Measurements from ENCODE around the gene TMEM184A.

TMEM184A gene

GRCh38 chr7:1509226-1509625 lies 46.8 kb downstream of the TMEM184A start:
- DNase-seq (ENCODE audit: low read depth, low spot score): no peak

GRCh38 chr7:1508277-1508758 lies 47.7 kb downstream of the TMEM184A start:
- H3K27ac ChIP-seq: no peak overlapping the region
- DNase-seq (ENCODE audit: low read depth, low spot score): no peak

More at GRCh38 chr7:1509226-1509625, 46.8 kb downstream of the TMEM184A start:
- no peak overlapping the region for H3K27ac ChIP-seq

- H3K27ac ChIP-seq: no peak overlapping the region
- DNase-seq (ENCODE audit: low read depth, low spot score): no peak
These were observed 50.1 kb downstream of the TMEM184A start for GRCh38 chr7:1505731-1506550.

- H3K27ac ChIP-seq: peak within 1 kb of the TSS; percentile 50
- peak; percentile 54 for DNase-seq (ENCODE audit: low read depth, low spot score)
These were observed 51.9 kb downstream of the TMEM184A start, which contains the start of gene INTS1 for GRCh38 chr7:1503816-1504775. TSS of gene INTS1 (minus strand) at chr7:1504389. CDS start at chr7:1503960, 429 bp downstream.

- no peak for DNase-seq (ENCODE audit: low read depth, low spot score)
- H3K27ac ChIP-seq: no peak overlapping the region
These were observed 52.6 kb downstream of the TMEM184A start for GRCh38 chr7:1503390-1503789.

- H3K27ac ChIP-seq: no peak overlapping the region
- no peak for DNase-seq (ENCODE audit: low read depth, low spot score)
These were observed 53.2 kb downstream of the TMEM184A start for GRCh38 chr7:1502845-1503244.

GRCh38 chr7:1501487-1502270 lies 54.3 kb downstream of the TMEM184A start:
- no peak for DNase-seq (ENCODE audit: low read depth, low spot score)
- H3K27ac ChIP-seq: no peak overlapping the region

GRCh38 chr7:1500064-1500807 lies 55.8 kb downstream of the TMEM184A start:
- H3K27ac ChIP-seq: no peak overlapping the region
- DNase-seq (ENCODE audit: low read depth, low spot score): no peak

- no peak for DNase-seq (ENCODE audit: low read depth, low spot score)
These were observed 56.5 kb downstream of the TMEM184A start for GRCh38 chr7:1499367-1500029.

GRCh38 chr7:1498370-1499305 lies 57.4 kb downstream of the TMEM184A start:
- DNase-seq (ENCODE audit: low read depth, low spot score): no peak
- no peak overlapping the region for H3K27ac ChIP-seq

More at GRCh38 chr7:1499367-1500029, 56.5 kb downstream of the TMEM184A start:
- no peak overlapping the region for H3K27ac ChIP-seq

GRCh38 chr7:1497293-1497927 lies 58.6 kb downstream of the TMEM184A start:
- DNase-seq (ENCODE audit: low read depth, low spot score): no peak
- H3K27ac ChIP-seq: no peak overlapping the region

GRCh38 chr7:1496531-1497292 lies 59.3 kb downstream of the TMEM184A start:
- no peak for DNase-seq (ENCODE audit: low read depth, low spot score)
- H3K27ac ChIP-seq: no peak overlapping the region

- no peak for DNase-seq (ENCODE audit: low read depth, low spot score)
- H3K27ac ChIP-seq: no peak overlapping the region
These were observed 60.3 kb downstream of the TMEM184A start for GRCh38 chr7:1495564-1496242.

- no peak overlapping the region for H3K27ac ChIP-seq
- DNase-seq (ENCODE audit: low read depth, low spot score): no peak
These were observed 61.0 kb downstream of the TMEM184A start for GRCh38 chr7:1494866-1495563.

- no peak for DNase-seq (ENCODE audit: low read depth, low spot score)
- no peak overlapping the region for H3K27ac ChIP-seq
These were observed 61.6 kb downstream of the TMEM184A start for GRCh38 chr7:1494447-1494846.

All from epithelial cell of prostate (primary cell).